Trophoblast cell (in vitro differentiated cells and primary cell): Measurements from ENCODE around the gene RHBDD2.
A peak's percentile ranks its signal among the peaks of the same experiment; 100 is the strongest.
"Not testable (repeated sequence)": the region's sequence is repeated elsewhere in the genome, so short reads cannot be mapped to it uniquely, and the experiment has no call there.

Experiments
- DNase-seq, 2 donors: peaks; one replicate each; pipeline ENCODE4 v3.0.0-alpha.2; 2016
- H2AFZ ChIP-seq: 2 replicates; pipeline ENCODE4 v1.6.1; 2013; ENCODE audit warnings: low read length, moderate library complexity, mild to moderate bottlenecking; ENCODE audit not compliant: insufficient read depth, poor library complexity
- H2AK5ac ChIP-seq: 2 replicates; pipeline ENCODE4 v1.6.1; 2013; ENCODE audit warnings: mild to moderate bottlenecking, low read length
- H2BK120ac ChIP-seq: 2 replicates; pipeline ENCODE4 v1.6.1; 2013; ENCODE audit warnings: low read length, mild to moderate bottlenecking, moderate library complexity; ENCODE audit not compliant: insufficient read depth, poor library complexity
- H2BK12ac ChIP-seq: 2 replicates; pipeline ENCODE4 v1.6.1; 2013; ENCODE audit warnings: mild to moderate bottlenecking, low read length, moderate library complexity
- H2BK5ac ChIP-seq: 2 replicates; pipeline ENCODE4 v1.6.1; 2013; ENCODE audit warnings: low read length, low read depth, moderate library complexity, mild to moderate bottlenecking; ENCODE audit not compliant: poor library complexity
- H3K14ac ChIP-seq: 2 replicates; pipeline ENCODE4 v1.6.1; 2013; ENCODE audit warnings: mild to moderate bottlenecking, low read length
- H3K18ac ChIP-seq: 2 replicates; pipeline ENCODE4 v1.6.1; 2013; ENCODE audit warnings: mild to moderate bottlenecking, low read length
- H3K23ac ChIP-seq: 2 replicates; pipeline ENCODE4 v1.6.1; 2013; ENCODE audit warnings: low read length
- H3K27ac ChIP-seq: 2 replicates; pipeline ENCODE4 v1.5.1; 2013; ENCODE audit warnings: low read depth, mild to moderate bottlenecking, inconsistent platforms, low read length, moderate library complexity
- H3K27me3 ChIP-seq: 2 replicates; pipeline ENCODE4 v1.6.1; 2013; ENCODE audit warnings: inconsistent platforms, mild to moderate bottlenecking, low read length, moderate library complexity; ENCODE audit not compliant: insufficient read depth
- H3K36me3 ChIP-seq, 2 experiments: 1 replicate in 1 of 2; 2 replicates in 1 of 2; pipeline ENCODE4 v1.6.1; 2013; ENCODE audit warnings: low read length in 2 of 2, mild to moderate bottlenecking in 2 of 2, moderate library complexity in 1 of 2; ENCODE audit not compliant: insufficient read depth in 2 of 2, control insufficient read depth in 1 of 2
- H3K4ac ChIP-seq: 2 replicates; pipeline ENCODE4 v1.6.1; 2013; ENCODE audit warnings: low read depth, mild to moderate bottlenecking, low read length, moderate library complexity
- H3K4me1 ChIP-seq, 2 experiments: 1 replicate in 1 of 2; 2 replicates in 1 of 2; pipeline ENCODE4 v1.6.1; 2013; ENCODE audit warnings: low read length in 2 of 2, mild to moderate bottlenecking in 2 of 2, moderate library complexity in 1 of 2; ENCODE audit not compliant: insufficient read depth in 2 of 2, control insufficient read depth in 1 of 2
- H3K4me2 ChIP-seq: 2 replicates; pipeline ENCODE4 v1.6.1; 2013; ENCODE audit warnings: inconsistent platforms, mild to moderate bottlenecking, low read length, moderate library complexity
- H3K4me3 ChIP-seq: 2 replicates; pipeline ENCODE4 v1.5.1; 2013; ENCODE audit warnings: mild to moderate bottlenecking, low read depth, low read length, inconsistent platforms
- H3K79me1 ChIP-seq: one replicate; pipeline ENCODE4 v1.6.1; 2013; ENCODE audit warnings: low read length
- H3K79me2 ChIP-seq: 2 replicates; pipeline ENCODE4 v1.6.1; 2013; ENCODE audit warnings: low read length, mild to moderate bottlenecking; ENCODE audit not compliant: control insufficient read depth, insufficient read depth, poor library complexity
- H3K9ac ChIP-seq: 2 replicates; pipeline ENCODE4 v1.6.1; 2013; ENCODE audit warnings: mild to moderate bottlenecking, low read length
- H3K9me3 ChIP-seq: 2 replicates; pipeline ENCODE4 v1.6.1; 2013; ENCODE audit warnings: low read depth, mild to moderate bottlenecking, control low read depth, inconsistent platforms, low read length; ENCODE audit not compliant: insufficient read depth
- H4K12ac ChIP-seq: 2 replicates; pipeline ENCODE4 v1.6.1; 2013; ENCODE audit warnings: low read depth, mild to moderate bottlenecking, low read length, moderate library complexity
- H4K8ac ChIP-seq: 2 replicates; pipeline ENCODE4 v1.6.1; 2013; ENCODE audit warnings: low read depth, mild to moderate bottlenecking, low read length, moderate library complexity
- H4K91ac ChIP-seq: one replicate; pipeline ENCODE4 v1.6.1; 2013; ENCODE audit warnings: low read depth, mild to moderate bottlenecking, low read length, moderate library complexity
- WGBS: extraction: QIAGEN DNeasy Blood & Tissue Kit; methylation state at CpG from one replicate; pipeline ENCODE4 v1.1.7; 2013; ENCODE audit warnings: missing lambda C conversion rate; ENCODE audit not compliant: insufficient read length, insufficient coverage; ENCODE audit errors: extremely low coverage; 5-methylcytosine and 5-hydroxymethylcytosine counted together

Gene RHBDD2

GRCh38 chr7:75854813-75855345 is 24.0 kb upstream of the RHBDD2 start:
- peak in 1 of 2 donors; percentile 57 for DNase-seq
- H3K36me3 ChIP-seq, H3K4me3 ChIP-seq, H2BK5ac ChIP-seq, H2BK12ac ChIP-seq, H3K4me1 ChIP-seq, H4K8ac ChIP-seq, H3K4me2 ChIP-seq, H3K9me3 ChIP-seq, H3K79me2 ChIP-seq, H3K27me3 ChIP-seq, H2AK5ac ChIP-seq, H3K27ac ChIP-seq, H4K91ac ChIP-seq, H3K23ac ChIP-seq, H2AFZ ChIP-seq, H3K18ac ChIP-seq, H4K12ac ChIP-seq, H3K9ac ChIP-seq, H3K79me1 ChIP-seq, H3K4ac ChIP-seq, H3K14ac ChIP-seq, H2BK120ac ChIP-seq: not testable (repeated sequence)
- no CpG with 5 or more reads among the region's 10 CpGs for WGBS

- no peak overlapping the region for H2AFZ ChIP-seq
- H3K9me3 ChIP-seq: no peaks in the 10 kb centered on the region
- H3K9ac ChIP-seq: no peak overlapping the region
- H4K8ac ChIP-seq: no peak overlapping the region
- H2BK12ac ChIP-seq: no peak overlapping the region
- H3K4me1 ChIP-seq: no peaks in the 10 kb centered on the region
- H2AK5ac ChIP-seq: no peak overlapping the region
- H3K27me3 ChIP-seq: no peaks in the 10 kb centered on the region
- no peak overlapping the region for H3K4me3 ChIP-seq
- H3K27ac ChIP-seq: no peak overlapping the region
- no peaks in the 10 kb centered on the region for H3K79me2 ChIP-seq
- no peak overlapping the region for H3K14ac ChIP-seq
- H3K4ac ChIP-seq: no peak overlapping the region
- no CpG with 5 or more reads among the region's 6 CpGs for WGBS
- no peak overlapping the region for H3K4me2 ChIP-seq
- no peaks in the 10 kb centered on the region for H3K79me1 ChIP-seq
- H4K12ac ChIP-seq: no peak overlapping the region
- no peak overlapping the region for H3K18ac ChIP-seq
- no peak overlapping the region for H4K91ac ChIP-seq
- H2BK120ac ChIP-seq: no peak overlapping the region
- no peak overlapping the region for H3K23ac ChIP-seq
- H3K36me3 ChIP-seq: no peaks in the 10 kb centered on the region
- H2BK5ac ChIP-seq: no peak overlapping the region
- DNase-seq: peak in 1 of 2 donors; percentile 38
These were observed 22.3 kb upstream of the RHBDD2 start for GRCh38 chr7:75856536-75856935.

- no peak overlapping the region for H2AFZ ChIP-seq
- H3K4ac ChIP-seq: no peak overlapping the region
- no peak overlapping the region for H3K4me3 ChIP-seq
- no peaks in the 10 kb centered on the region for H3K4me1 ChIP-seq
- no peak overlapping the region for H3K9ac ChIP-seq
- H4K91ac ChIP-seq: no peak overlapping the region
- no peak overlapping the region for H4K12ac ChIP-seq
- no peak overlapping the region for H2AK5ac ChIP-seq
- no peak overlapping the region for H3K4me2 ChIP-seq
- H3K14ac ChIP-seq: no peak overlapping the region
- H3K27ac ChIP-seq: no peak overlapping the region
- H3K23ac ChIP-seq: no peak overlapping the region
- no peaks in the 10 kb centered on the region for H3K27me3 ChIP-seq
- H2BK120ac ChIP-seq: no peak overlapping the region
- H2BK12ac ChIP-seq: no peak overlapping the region
- H3K9me3 ChIP-seq: no peaks in the 10 kb centered on the region
- no peak overlapping the region for H2BK5ac ChIP-seq
- H3K36me3 ChIP-seq: no peaks in the 10 kb centered on the region
- H3K79me2 ChIP-seq: no peaks in the 10 kb centered on the region
- H3K79me1 ChIP-seq: no peaks in the 10 kb centered on the region
- no peak overlapping the region for H3K18ac ChIP-seq
- no peak for DNase-seq
- H4K8ac ChIP-seq: no peak overlapping the region
These were observed 20.4 kb upstream of the RHBDD2 start for GRCh38 chr7:75858410-75858809.

- DNase-seq: peak in 1 of 2 donors; percentile 42
- H2AK5ac ChIP-seq: no peak overlapping the region
- no peak overlapping the region for H3K4me3 ChIP-seq
- no peak overlapping the region for H3K14ac ChIP-seq
- H3K4me2 ChIP-seq: no peak overlapping the region
- no peak overlapping the region for H3K9ac ChIP-seq
- WGBS: no CpG with 5 or more reads among the region's 4 CpGs
- H4K12ac ChIP-seq: no peak overlapping the region
- H3K23ac ChIP-seq: no peak overlapping the region
- no peak overlapping the region for H3K18ac ChIP-seq
- H3K79me1 ChIP-seq: no peaks in the 10 kb centered on the region
- no peaks in the 10 kb centered on the region for H3K79me2 ChIP-seq
- no peaks in the 10 kb centered on the region for H3K9me3 ChIP-seq
- no peak overlapping the region for H2BK120ac ChIP-seq
- H4K8ac ChIP-seq: no peak overlapping the region
- H3K4me1 ChIP-seq: no peaks in the 10 kb centered on the region
- H3K27me3 ChIP-seq: no peaks in the 10 kb centered on the region
- H4K91ac ChIP-seq: no peak overlapping the region
- H2BK12ac ChIP-seq: no peak overlapping the region
- no peak overlapping the region for H3K4ac ChIP-seq
- no peaks in the 10 kb centered on the region for H3K36me3 ChIP-seq
- H3K27ac ChIP-seq: no peak overlapping the region
- no peak overlapping the region for H2BK5ac ChIP-seq
- H2AFZ ChIP-seq: no peak overlapping the region
These were observed 17.2 kb upstream of the RHBDD2 start for GRCh38 chr7:75861636-75862035.
